ENCODE data around the gene CBR3.

CBR3 gene

DNA sequence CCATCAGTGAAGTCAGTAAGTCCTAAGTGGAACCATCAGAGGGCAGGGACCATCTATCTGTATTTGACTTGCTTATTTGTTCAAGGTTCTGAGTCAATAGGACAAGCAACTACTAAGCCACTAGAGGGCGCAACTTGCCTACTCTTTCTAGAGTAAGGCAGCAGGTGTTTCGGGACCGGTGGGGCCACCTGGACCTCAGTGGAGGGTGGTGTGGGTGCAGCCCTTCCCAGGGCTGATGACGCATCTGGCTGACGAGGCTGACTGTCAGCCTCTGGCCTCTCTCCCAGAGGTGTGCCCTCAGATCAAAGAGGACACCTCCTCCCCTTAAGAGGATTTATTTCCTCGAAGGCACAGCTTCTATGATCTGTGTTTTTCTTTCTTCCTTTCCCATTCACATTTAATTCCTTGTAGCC, 6.6 kb downstream of the CBR3 start (continued):
- TF ChIP-seq, protein P1, sequence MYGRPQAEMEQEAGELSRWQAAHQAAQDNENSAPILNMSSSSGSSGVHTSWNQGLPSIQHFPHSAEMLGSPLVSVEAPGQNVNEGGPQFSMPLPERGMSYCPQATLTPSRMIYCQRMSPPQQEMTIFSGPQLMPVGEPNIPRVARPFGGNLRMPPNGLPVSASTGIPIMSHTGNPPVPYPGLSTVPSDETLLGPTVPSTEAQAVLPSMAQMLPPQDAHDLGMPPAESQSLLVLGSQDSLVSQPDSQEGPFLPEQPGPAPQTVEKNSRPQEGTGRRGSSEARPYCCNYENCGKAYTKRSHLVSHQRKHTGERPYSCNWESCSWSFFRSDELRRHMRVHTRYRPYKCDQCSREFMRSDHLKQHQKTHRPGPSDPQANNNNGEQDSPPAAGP (tag by site-specific recombination; IDR thresholded peaks at IDR 0.05): peak; percentile 91; the same call in 1 of the 2 replicates
- TF ChIP-seq, protein P2, sequence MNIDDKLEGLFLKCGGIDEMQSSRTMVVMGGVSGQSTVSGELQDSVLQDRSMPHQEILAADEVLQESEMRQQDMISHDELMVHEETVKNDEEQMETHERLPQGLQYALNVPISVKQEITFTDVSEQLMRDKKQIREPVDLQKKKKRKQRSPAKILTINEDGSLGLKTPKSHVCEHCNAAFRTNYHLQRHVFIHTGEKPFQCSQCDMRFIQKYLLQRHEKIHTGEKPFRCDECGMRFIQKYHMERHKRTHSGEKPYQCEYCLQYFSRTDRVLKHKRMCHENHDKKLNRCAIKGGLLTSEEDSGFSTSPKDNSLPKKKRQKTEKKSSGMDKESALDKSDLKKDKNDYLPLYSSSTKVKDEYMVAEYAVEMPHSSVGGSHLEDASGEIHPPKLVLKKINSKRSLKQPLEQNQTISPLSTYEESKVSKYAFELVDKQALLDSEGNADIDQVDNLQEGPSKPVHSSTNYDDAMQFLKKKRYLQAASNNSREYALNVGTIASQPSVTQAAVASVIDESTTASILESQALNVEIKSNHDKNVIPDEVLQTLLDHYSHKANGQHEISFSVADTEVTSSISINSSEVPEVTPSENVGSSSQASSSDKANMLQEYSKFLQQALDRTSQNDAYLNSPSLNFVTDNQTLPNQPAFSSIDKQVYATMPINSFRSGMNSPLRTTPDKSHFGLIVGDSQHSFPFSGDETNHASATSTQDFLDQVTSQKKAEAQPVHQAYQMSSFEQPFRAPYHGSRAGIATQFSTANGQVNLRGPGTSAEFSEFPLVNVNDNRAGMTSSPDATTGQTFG (tag by site-specific recombination; IDR thresholded peaks at IDR 0.05; ENCODE audit: borderline replicate concordance): no peak
- peak; percentile 85 for TF ChIP-seq ZNF10 (tag by site-specific recombination; IDR thresholded peaks at IDR 0.05)
- TF ChIP-seq ZNF654 (tag by site-specific recombination; IDR thresholded peaks at IDR 0.05; ENCODE audit: low read depth): peak; percentile 99
- TF ChIP-seq ZNF184 (tag by site-specific recombination; IDR thresholded peaks at IDR 0.05): peak; percentile 73; the same call in 1 of the 2 replicates
- no peak for TF ChIP-seq ZNF473 (tag by site-specific recombination; IDR thresholded peaks at IDR 0.05)
- peak; percentile 38 for TF ChIP-seq ZNF394 (tag by site-specific recombination; IDR thresholded peaks at IDR 0.05; ENCODE audit: borderline replicate concordance)
- peak; percentile 84 for TF ChIP-seq ZBTB21 (tag by site-specific recombination; IDR thresholded peaks at IDR 0.05)
- TF ChIP-seq ZNF416 (tag by site-specific recombination; IDR thresholded peaks at IDR 0.05): no peak
- TF ChIP-seq, protein P3, sequence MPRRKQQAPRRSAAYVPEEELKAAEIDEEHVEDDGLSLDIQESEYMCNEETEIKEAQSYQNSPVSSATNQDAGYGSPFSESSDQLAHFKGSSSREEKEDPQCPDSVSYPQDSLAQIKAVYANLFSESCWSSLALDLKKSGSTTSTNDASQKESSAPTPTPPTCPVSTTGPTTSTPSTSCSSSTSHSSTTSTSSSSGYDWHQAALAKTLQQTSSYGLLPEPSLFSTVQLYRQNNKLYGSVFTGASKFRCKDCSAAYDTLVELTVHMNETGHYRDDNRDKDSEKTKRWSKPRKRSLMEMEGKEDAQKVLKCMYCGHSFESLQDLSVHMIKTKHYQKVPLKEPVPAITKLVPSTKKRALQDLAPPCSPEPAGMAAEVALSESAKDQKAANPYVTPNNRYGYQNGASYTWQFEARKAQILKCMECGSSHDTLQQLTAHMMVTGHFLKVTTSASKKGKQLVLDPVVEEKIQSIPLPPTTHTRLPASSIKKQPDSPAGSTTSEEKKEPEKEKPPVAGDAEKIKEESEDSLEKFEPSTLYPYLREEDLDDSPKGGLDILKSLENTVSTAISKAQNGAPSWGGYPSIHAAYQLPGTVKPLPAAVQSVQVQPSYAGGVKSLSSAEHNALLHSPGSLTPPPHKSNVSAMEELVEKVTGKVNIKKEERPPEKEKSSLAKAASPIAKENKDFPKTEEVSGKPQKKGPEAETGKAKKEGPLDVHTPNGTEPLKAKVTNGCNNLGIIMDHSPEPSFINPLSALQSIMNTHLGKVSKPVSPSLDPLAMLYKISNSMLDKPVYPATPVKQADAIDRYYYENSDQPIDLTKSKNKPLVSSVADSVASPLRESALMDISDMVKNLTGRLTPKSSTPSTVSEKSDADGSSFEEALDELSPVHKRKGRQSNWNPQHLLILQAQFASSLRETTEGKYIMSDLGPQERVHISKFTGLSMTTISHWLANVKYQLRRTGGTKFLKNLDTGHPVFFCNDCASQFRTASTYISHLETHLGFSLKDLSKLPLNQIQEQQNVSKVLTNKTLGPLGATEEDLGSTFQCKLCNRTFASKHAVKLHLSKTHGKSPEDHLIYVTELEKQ (tag by site-specific recombination; IDR thresholded peaks at IDR 0.05; ENCODE audit: borderline replicate concordance): peak; percentile 67
- no peak for TF ChIP-seq ZNF792 (tag by site-specific recombination; IDR thresholded peaks at IDR 0.05)
- 0 out of 2 replicates have a peak, but pooled peaks have one; percentile 22 for TF ChIP-seq OSR2 (tag by site-specific recombination; IDR thresholded peaks at IDR 0.05)
- TF ChIP-seq ZBTB8A (tag by site-specific recombination; IDR thresholded peaks at IDR 0.05): peak; percentile 86
- TF ChIP-seq ZNF843 (tag by site-specific recombination; IDR thresholded peaks at IDR 0.05): no peak
- peak; percentile 68 for TF ChIP-seq WT1 (tag by site-specific recombination; IDR thresholded peaks at IDR 0.05)
- 0 out of 2 replicates have a peak, but pooled peaks have one; percentile 53 for TF ChIP-seq KLF10 (tag by site-specific recombination; IDR thresholded peaks at IDR 0.05)
- no peak for TF ChIP-seq PRDM1 (tag by site-specific recombination; IDR thresholded peaks at IDR 0.05)
- TF ChIP-seq ZSCAN30 (tag by site-specific recombination; IDR thresholded peaks at IDR 0.05): no peak; the same call in 1 of the 2 replicates
- no peak for TF ChIP-seq ZNF121 (tag by site-specific recombination; IDR thresholded peaks at IDR 0.05)
- TF ChIP-seq ZNF629 (tag by site-specific recombination; IDR thresholded peaks at IDR 0.05): peak; percentile 92
- peak; percentile 78 for TF ChIP-seq KLF8 (tag by site-specific recombination; IDR thresholded peaks at IDR 0.05)
- TF ChIP-seq, protein P4, sequence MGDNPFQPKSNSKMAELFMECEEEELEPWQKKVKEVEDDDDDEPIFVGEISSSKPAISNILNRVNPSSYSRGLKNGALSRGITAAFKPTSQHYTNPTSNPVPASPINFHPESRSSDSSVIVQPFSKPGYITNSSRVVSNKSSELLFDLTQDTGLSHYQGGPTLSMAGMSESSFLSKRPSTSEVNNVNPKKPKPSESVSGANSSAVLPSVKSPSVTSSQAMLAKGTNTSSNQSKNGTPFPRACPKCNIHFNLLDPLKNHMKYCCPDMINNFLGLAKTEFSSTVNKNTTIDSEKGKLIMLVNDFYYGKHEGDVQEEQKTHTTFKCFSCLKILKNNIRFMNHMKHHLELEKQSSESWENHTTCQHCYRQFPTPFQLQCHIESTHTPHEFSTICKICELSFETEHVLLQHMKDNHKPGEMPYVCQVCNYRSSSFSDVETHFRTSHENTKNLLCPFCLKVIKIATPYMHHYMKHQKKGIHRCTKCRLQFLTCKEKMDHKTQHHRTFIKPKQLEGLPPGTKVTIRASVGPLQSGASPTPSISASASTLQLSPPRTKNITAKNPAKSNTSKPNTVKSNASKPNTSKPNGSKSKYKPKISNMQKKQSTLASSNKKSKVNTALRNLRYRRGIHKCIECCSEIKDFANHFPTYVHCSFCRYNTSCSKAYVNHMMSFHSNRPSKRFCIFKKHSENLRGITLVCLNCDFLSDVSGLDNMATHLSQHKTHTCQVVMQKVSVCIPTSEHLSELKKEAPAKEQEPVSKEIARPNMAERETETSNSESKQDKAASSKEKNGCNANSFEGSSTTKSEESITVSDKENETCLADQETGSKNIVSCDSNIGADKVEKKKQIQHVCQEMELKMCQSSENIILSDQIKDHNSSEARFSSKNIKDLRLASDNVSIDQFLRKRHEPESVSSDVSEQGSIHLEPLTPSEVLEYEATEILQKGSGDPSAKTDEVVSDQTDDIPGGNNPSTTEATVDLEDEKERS (tag by site-specific recombination; IDR thresholded peaks at IDR 0.05): no peak
- TF ChIP-seq ZNF391 (tag by site-specific recombination; IDR thresholded peaks at IDR 0.05; ENCODE audit: borderline replicate concordance, low read depth): peak; percentile 74
- TF ChIP-seq ZNF146 (tag by site-specific recombination; IDR thresholded peaks at IDR 0.05): no peak
- peak; percentile 48; the same call in 1 of the 2 replicates for TF ChIP-seq ZNF561 (tag by site-specific recombination; IDR thresholded peaks at IDR 0.05; ENCODE audit: borderline replicate concordance)
- TF ChIP-seq TCF7L2 (IDR thresholded peaks at IDR 0.05; ENCODE audit: borderline replicate concordance, low read depth, low read length): peak; percentile 15; the same call in 1 of the 2 replicates
- TF ChIP-seq, protein P5, sequence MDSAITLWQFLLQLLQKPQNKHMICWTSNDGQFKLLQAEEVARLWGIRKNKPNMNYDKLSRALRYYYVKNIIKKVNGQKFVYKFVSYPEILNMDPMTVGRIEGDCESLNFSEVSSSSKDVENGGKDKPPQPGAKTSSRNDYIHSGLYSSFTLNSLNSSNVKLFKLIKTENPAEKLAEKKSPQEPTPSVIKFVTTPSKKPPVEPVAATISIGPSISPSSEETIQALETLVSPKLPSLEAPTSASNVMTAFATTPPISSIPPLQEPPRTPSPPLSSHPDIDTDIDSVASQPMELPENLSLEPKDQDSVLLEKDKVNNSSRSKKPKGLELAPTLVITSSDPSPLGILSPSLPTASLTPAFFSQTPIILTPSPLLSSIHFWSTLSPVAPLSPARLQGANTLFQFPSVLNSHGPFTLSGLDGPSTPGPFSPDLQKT (IDR thresholded peaks at IDR 0.05; ENCODE audit: borderline replicate concordance, low read depth, low read length): no peak
